K562 (cell line): Measurements from ENCODE around the gene PEX11B. TPM values are rescaled to one million over a fixed set of nuclear protein-coding genes. Genes with fewer than 3 reads are reported as not detected.

Source experiments
- ATAC-seq: fragments of 200-7000 bp; cut with Tn5 transposase; 3 replicates; pipeline ENCODE4 v1.9.1; 2020; ENCODE audit warnings: moderate library complexity
- BruUV-seq: library from RNA; stranded (reverse); fragments of 400-500 nt; replicated peaks from 2 replicates; lab custom pipeline; 2021; lab: Mats Ljungman, UMichigan
- CTCF ChIA-PET: fragments of 300-600 bp; formaldehyde crosslinking; extraction: SDS; loops from one replicate; lab custom pipeline; 2021; ENCODE audit warnings: low intra/inter-chr PET ratio; lab: Yijun Ruan, JAX
- POLR2A ChIA-PET: fragments of 300-600, 350-650 bp; sonication (Branson Sonifier 250); formaldehyde crosslinking; extraction: SDS; loops from one replicate; lab custom pipeline; 2021; ENCODE audit warnings: antibody characterized with exemption, inconsistent platforms; lab: Yijun Ruan, JAX
- DNase-seq, 4 experiments: peaks; one replicate each; pipeline versions ENCODE4 v3.0.0 to v3.0.0-alpha.2; 2011 to 2018; ENCODE audit warnings: low spot score in 3 of 4, mixed read lengths in 3 of 4; ENCODE audit errors: extremely low read depth in 1 of 4
- FAIRE-seq: peaks from 2 replicates; lab custom pipeline; 2011; peaks lifted over from hg19 to GRCh38; lab: Jason Lieb, UNC
- H2AFZ ChIP-seq: 2 replicates; pipeline ENCODE4 v1.6.0; 2011; ENCODE audit warnings: low read depth, low read length, control low read depth, inconsistent platforms
- H3K27ac ChIP-seq: fragments of 200-600 bp; 3 replicates; pipeline ENCODE4 v1.8.0; 2011; ENCODE audit warnings: low read depth, mild to moderate bottlenecking, control low read depth, inconsistent platforms, low read length, moderate library complexity, mixed read lengths; ENCODE audit errors: extremely low read depth
- H3K27me3 ChIP-seq, 2 experiments: fragments of 300-600 bp in 1 of 2; 2 replicates in 1 of 2; 3 replicates in 1 of 2; pipeline versions ENCODE4 v1.6.0 to v1.8.0; 2011; ENCODE audit warnings: inconsistent platforms in 2 of 2, low read length in 2 of 2, mild to moderate bottlenecking in 1 of 2, mixed read lengths in 1 of 2, moderate library complexity in 1 of 2; ENCODE audit not compliant: control insufficient read depth in 2 of 2, insufficient read depth in 2 of 2
- H3K36me3 ChIP-seq: fragments of 300-600 bp; 3 replicates; pipeline ENCODE4 v1.8.0; 2011; ENCODE audit warnings: mild to moderate bottlenecking, low read length, inconsistent platforms; ENCODE audit not compliant: control insufficient read depth, insufficient read depth
- H3K4me1 ChIP-seq, 2 experiments: fragments of 200-600 bp in 1 of 2; replicated peaks in 1 of 2; 2 replicates in 1 of 2; 3 replicates in 1 of 2; pipeline versions ENCODE4 v1.5.1 to v1.8.0; 2011; ENCODE audit warnings: inconsistent platforms in 2 of 2, low read length in 2 of 2, mild to moderate bottlenecking in 1 of 2, mixed read lengths in 1 of 2, moderate library complexity in 1 of 2; ENCODE audit not compliant: control insufficient read depth in 2 of 2, insufficient read depth in 2 of 2
- H3K4me2 ChIP-seq: 2 replicates; pipeline ENCODE4 v1.6.1; 2011; ENCODE audit warnings: low read length, control low read depth, inconsistent platforms, mixed read lengths; ENCODE audit not compliant: insufficient read depth
- H3K4me3 ChIP-seq: fragments of 200-600 bp; sonication (generic), shearing (Covaris generic); 2 replicates; pipeline ENCODE4 v1.5.1; 2016; ENCODE audit warnings: control low read depth, inconsistent platforms
- H3K79me2 ChIP-seq: fragments of 200-600 bp; 3 replicates; pipeline ENCODE4 v1.8.0; 2011; ENCODE audit warnings: low read length, inconsistent platforms; ENCODE audit not compliant: control insufficient read depth, insufficient read depth
- H3K9ac ChIP-seq, 2 experiments: 2 replicates each; pipeline versions ENCODE4 v1.6.0 to v1.6.1; 2011; ENCODE audit warnings: low read depth in 2 of 2, low read length in 2 of 2, control low read depth in 1 of 2, inconsistent platforms in 1 of 2, mild to moderate bottlenecking in 1 of 2, mixed read lengths in 1 of 2; ENCODE audit not compliant: insufficient read depth in 1 of 2
- H3K9me1 ChIP-seq: one replicate; pipeline ENCODE4 v1.6.0; 2011; ENCODE audit warnings: inconsistent platforms, mild to moderate bottlenecking, low read length, moderate library complexity; ENCODE audit not compliant: control insufficient read depth, insufficient read depth
- H3K9me3 ChIP-seq: replicated peaks from 2 replicates; pipeline ENCODE4 v1.5.1; 2011; ENCODE audit warnings: low read depth, low read length, inconsistent platforms; ENCODE audit not compliant: control insufficient read depth, insufficient read depth
- H4K20me1 ChIP-seq: replicated peaks from 2 replicates; pipeline ENCODE4 v1.6.1; 2011; ENCODE audit warnings: low read length, inconsistent platforms, mixed read lengths; ENCODE audit not compliant: control insufficient read depth, insufficient read depth
- MBD2 ChIP-seq: sonication (generic); IDR thresholded peaks from 2 replicates; pipeline ENCODE4 v1.6.1; 2016; ENCODE audit warnings: low read depth, borderline replicate concordance
- MEIS2 ChIP-seq: fragments of 450-650 bp; IDR thresholded peaks from 2 replicates; pipeline ENCODE4 v1.6.1; 2014; ENCODE audit warnings: mild to moderate bottlenecking; ENCODE audit not compliant: partially characterized antibody
- PBX2 ChIP-seq, 2 experiments: IDR thresholded peaks in 1 of 2; conservative IDR thresholded peaks in 1 of 2; 2 replicates each; pipeline ENCODE4 v1.6.1; 2016; ENCODE audit warnings: low read depth in 2 of 2, mild to moderate bottlenecking in 1 of 2, missing compliant biosample characterization in 1 of 2, missing genetic modification characterization in 1 of 2, moderate library complexity in 1 of 2
- PKNOX1 ChIP-seq: fragments of 450-650 bp; IDR thresholded peaks from 2 replicates; pipeline ENCODE4 v1.6.1; 2016
- WGBS: fragments of 100-300 bp; shearing (Covaris generic); methylation state at CpG from one replicate; pipeline ENCODE4 v1.1.6; 2016; ENCODE audit warnings: low coverage, mixed read lengths; ENCODE audit not compliant: insufficient coverage; ENCODE audit errors: missing lambda C conversion rate; 5-methylcytosine and 5-hydroxymethylcytosine counted together
- in situ Hi-C: fragments of 300-500 bp; cut with MboI; formaldehyde crosslinking; loops from 4 replicates; pipeline ENCODE4 v1.15.0; 2018; ENCODE audit warnings: inconsistent platforms, mixed read lengths
- intact Hi-C: fragments of 100-400 bp; cut with micrococcal nuclease; formaldehyde crosslinking; loops from 2 replicates; pipeline ENCODE4 v1.14.2; 2022
- polyA plus RNA-seq, 8 experiments: library from polyadenylated mRNA; depleted of rRNA in 4 of 8; stranded (reverse) in 5 of 8; unstranded in 3 of 8; fragments of >200 nt; fragmentation: Nextera tagmentation in 2 of 8; fragmentation: Illumina TruSeq in 1 of 8; extraction: Ambion mirVana in 2 of 8; extraction: Trizol in 1 of 8; gene quantifications; 2 replicates each; pipeline versions ENCODE4 v1.2.1 to v1.2.3, GENCODE V29; 2011 to 2014; ENCODE audit warnings: inconsistent platforms in 1 of 8, missing spikeins in 1 of 8
- total RNA-seq, 7 experiments: library from RNA; depleted of rRNA in 6 of 7; stranded (reverse); fragments of >200 nt in 6 of 7; fragmentation: Illumina TruSeq in 2 of 7; extraction: Trizol in 2 of 7; gene quantifications; 2 replicates each; pipeline versions ENCODE4 v1.2.1 to v1.2.3, GENCODE V29; 2011 to 2021; ENCODE audit warnings: low replicate concordance in 1 of 7

Gene PEX11B
- total and polyA plus RNA-seq, 9 of the 15 experiments (the other 6 are each of a cell fraction or from before 2014, with no cell fraction given), result 13.2 to 60.0 (median 21.7) TPM

- no peak for FAIRE-seq
- no peaks in the 10 kb centered on the region for H3K27me3 ChIP-seq
- ChIA-PET POLR2A (interaction anchor here (0.9 to 1.6 kb wide), 4 partner anchors 12 to 48 kb away, joined by 3 to 5 read pairs (median 3); no protein-coding TSS in a partner anchor), CTCF (no interaction called here)
- intact Hi-C loops (no loop called here), in situ Hi-C loops (no loop called here)
- H3K36me3 ChIP-seq, result peaks cover 17% of the 10 kb centered on the region; the same call in 1 of the 3 replicates
- no peaks in the 10 kb centered on the region for H3K9me1 ChIP-seq
- no peak overlapping the region for H3K4me3 ChIP-seq
- no peaks in the 10 kb centered on the region for H3K4me1 ChIP-seq
- 75% methylated on average over 3 of the region's 4 CpGs for WGBS
- no peak for ATAC-seq
- H3K79me2 ChIP-seq, result no peaks in the 10 kb centered on the region
- DNase-seq, result no peak
- no peak overlapping the region for H3K27ac ChIP-seq
- no TSS peak for BruUV-seq
- no peak overlapping the region for H3K4me2 ChIP-seq
- H4K20me1 ChIP-seq, result no peaks in the 10 kb centered on the region
- no peak overlapping the region for H3K9ac ChIP-seq
- H2AFZ ChIP-seq, result no peak overlapping the region
- no peaks in the 10 kb centered on the region for H3K9me3 ChIP-seq
- peak; percentile 32 for TF ChIP-seq MEIS2
- no peak for TF ChIP-seq MBD2
- peak; percentile 35; the same call in 1 of the 2 replicates for TF ChIP-seq PKNOX1
- TF ChIP-seq PBX2 (CRISPR knock-in tag; IDR thresholded peaks at IDR 0.05; ENCODE audit: low read depth), result no peak
- TF ChIP-seq PBX2 (tag; conservative IDR thresholded peaks at IDR 0.05; ENCODE audit: low read depth), result 0 out of 2 replicates have a peak, but pooled peaks have one; percentile 25
These were observed 23.9 kb upstream of the PEX11B start for GRCh38 chr1:145942405-145942804.
